Activated T-helper 2 cell treated with anti-CD3 and anti-CD28 coated beads, Interferon-gamma antibody, Interleukin-2, Interleukin-4, amounts not matched to agents 10 μg/mL and 5 μg/mL and 100 μg/mL, durations not matched to agents 14 hours and 24 hours and 36 hours (primary cell): Measurements from ENCODE around the gene NYAP1. TPM values are rescaled to one million over a fixed set of nuclear protein-coding genes. Genes with fewer than 3 reads are reported as not detected.

Experiments used
- DNase-seq: peaks from one replicate; pipeline ENCODE4 v3.0.0; 2021; ENCODE audit warnings: low spot score
- H3K27ac Mint-ChIP-seq: one replicate; pipeline ENCODE4 v1.8.0; 2021; ENCODE audit warnings: mixed read lengths
- H3K27me3 Mint-ChIP-seq: one replicate; pipeline ENCODE4 v1.8.0; 2021; ENCODE audit warnings: low read depth, mixed read lengths
- H3K36me3 Mint-ChIP-seq: one replicate; pipeline ENCODE4 v1.8.0; 2021; ENCODE audit warnings: low read depth, mixed read lengths
- H3K4me1 Mint-ChIP-seq: one replicate; pipeline ENCODE4 v1.8.0; 2021; ENCODE audit warnings: low read depth, mixed read lengths
- H3K4me3 Mint-ChIP-seq: one replicate; pipeline ENCODE4 v1.8.0; 2021; ENCODE audit warnings: low read depth, mild to moderate bottlenecking, moderate library complexity, mixed read lengths
- H3K9me3 Mint-ChIP-seq: one replicate; pipeline ENCODE4 v1.8.0; 2021; ENCODE audit warnings: mixed read lengths
- intact Hi-C: fragments of 100-400 bp; cut with micrococcal nuclease; formaldehyde crosslinking; loops from one replicate; pipeline ENCODE4 v1.15.1; 2023
- total RNA-seq: library from RNA; stranded (reverse); gene quantifications from 2 replicates; pipeline ENCODE4 v1.2.3, GENCODE V29; 2022

NYAP1 gene
- total RNA-seq, 1 donor from 2014 or later, result 0.27 TPM

- Mint-ChIP-seq H3K9me3 (no peaks in the 10 kb centered on the region), H3K36me3 (peaks cover 52% of the 10 kb centered on the region), H3K27ac (no peak overlapping the region), H3K4me1 (peaks cover 2% of the 10 kb centered on the region), H3K27me3 (no peaks in the 10 kb centered on the region), H3K4me3 (no peak overlapping the region)
- intact Hi-C loops, result no loop called here
- no peak for DNase-seq
Observed at GRCh38 chr7:100466653-100467605, 16.8 kb upstream of the NYAP1 start.

GRCh38 chr7:100467638-100468373 lies 15.9 kb upstream of the NYAP1 start:
- Mint-ChIP-seq H3K27me3 (no peaks in the 10 kb centered on the region), H3K4me3 (no peak overlapping the region), H3K9me3 (no peaks in the 10 kb centered on the region), H3K27ac (no peak overlapping the region), H3K36me3 (peaks cover 54% of the 10 kb centered on the region), H3K4me1 (peaks cover 2% of the 10 kb centered on the region)
- no peak for DNase-seq
- intact Hi-C loops, result no loop called here

GRCh38 chr7:100469227-100470044 lies 14.3 kb upstream of the NYAP1 start:
- peaks cover 58% of the 10 kb centered on the region for H3K36me3 Mint-ChIP-seq
- peaks cover 13% of the 10 kb centered on the region for H3K4me1 Mint-ChIP-seq
- intact Hi-C loops, result loop anchor here (1.0 to 10.0 kb wide), 2 partner anchors 90 to 205 kb away; partner anchors contain the start of gene GNB2
- DNase-seq, result peak; percentile 69
- no peak overlapping the region for H3K27ac Mint-ChIP-seq
- H3K9me3 Mint-ChIP-seq, result no peaks in the 10 kb centered on the region
- no peaks in the 10 kb centered on the region for H3K27me3 Mint-ChIP-seq
- no peak overlapping the region for H3K4me3 Mint-ChIP-seq

- Mint-ChIP-seq H3K36me3 (peaks cover 61% of the 10 kb centered on the region), H3K9me3 (no peaks in the 10 kb centered on the region), H3K27ac (peak overlapping the region; percentile 35), H3K27me3 (no peaks in the 10 kb centered on the region), H3K4me1 (peaks cover 22% of the 10 kb centered on the region), H3K4me3 (no peak overlapping the region)
- no peak for DNase-seq
- intact Hi-C loops, result loop anchor here (10.0 kb wide), 1 partner anchor 204 kb away; the partner anchor contains the start of gene GNB2
Observed at GRCh38 chr7:100471021-100471420, 12.7 kb upstream of the NYAP1 start.

GRCh38 chr7:100472121-100472851 lies 11.4 kb upstream of the NYAP1 start:
- Mint-ChIP-seq H3K36me3 (peaks cover 65% of the 10 kb centered on the region), H3K4me1 (peaks cover 28% of the 10 kb centered on the region), H3K27me3 (no peaks in the 10 kb centered on the region), H3K9me3 (no peaks in the 10 kb centered on the region), H3K27ac (no peak overlapping the region), H3K4me3 (no peak overlapping the region)
- DNase-seq, result no peak
- intact Hi-C loops, result loop anchor here (10.0 kb wide), 1 partner anchor 203 kb away; the partner anchor contains the start of gene GNB2

GRCh38 chr7:100472854-100473499 lies 10.8 kb upstream of the NYAP1 start:
- intact Hi-C loops, result loop anchor here (10.0 kb wide), 1 partner anchor 202 kb away; the partner anchor contains the start of gene GNB2

GRCh38 chr7:100475549-100475948 lies 8.2 kb upstream of the NYAP1 start:
- peaks cover 31% of the 10 kb centered on the region for H3K4me1 Mint-ChIP-seq
- H3K27ac Mint-ChIP-seq, result peak overlapping the region; percentile 73
- DNase-seq, result no peak
- peak overlapping the region; percentile 99 for H3K4me3 Mint-ChIP-seq
- intact Hi-C loops, result loop anchor here (10.0 kb wide), 1 partner anchor 199 kb away; the partner anchor contains the start of gene GNB2
- no peaks in the 10 kb centered on the region for H3K27me3 Mint-ChIP-seq
- no peaks in the 10 kb centered on the region for H3K9me3 Mint-ChIP-seq
- peaks cover 51% of the 10 kb centered on the region for H3K36me3 Mint-ChIP-seq

More at GRCh38 chr7:100472854-100473499, 10.8 kb upstream of the NYAP1 start:
- H3K36me3 Mint-ChIP-seq, result peaks cover 58% of the 10 kb centered on the region
- peaks cover 28% of the 10 kb centered on the region for H3K4me1 Mint-ChIP-seq
- H3K27me3 Mint-ChIP-seq, result no peaks in the 10 kb centered on the region
- DNase-seq, result no peak
- no peak overlapping the region for H3K27ac Mint-ChIP-seq
- no peak overlapping the region for H3K4me3 Mint-ChIP-seq
- H3K9me3 Mint-ChIP-seq, result no peaks in the 10 kb centered on the region

- peaks cover 29% of the 10 kb centered on the region for H3K4me1 Mint-ChIP-seq
- peaks cover 48% of the 10 kb centered on the region for H3K36me3 Mint-ChIP-seq
- intact Hi-C loops, result loop anchor here (10.0 kb wide), 1 partner anchor 199 kb away; the partner anchor contains the start of gene GNB2
- H3K9me3 Mint-ChIP-seq, result no peaks in the 10 kb centered on the region
- H3K27me3 Mint-ChIP-seq, result no peaks in the 10 kb centered on the region
- no peak for DNase-seq
- peak overlapping the region; percentile 73 for H3K27ac Mint-ChIP-seq
- H3K4me3 Mint-ChIP-seq, result peak overlapping the region; percentile 99
Observed at GRCh38 chr7:100476101-100476780, 7.5 kb upstream of the NYAP1 start.

- peak; percentile 32 for DNase-seq
- Mint-ChIP-seq H3K4me1 (peaks cover 29% of the 10 kb centered on the region), H3K27ac (peak overlapping the region; percentile 73)
Observed at GRCh38 chr7:100476903-100477870, 6.5 kb upstream of the NYAP1 start.

GRCh38 chr7:100477871-100478267 lies 5.9 kb upstream of the NYAP1 start:
- DNase-seq, result no peak
- Mint-ChIP-seq H3K4me3 (peak overlapping the region; percentile 99), H3K4me1 (peaks cover 32% of the 10 kb centered on the region), H3K27ac (peak overlapping the region; percentile 88), H3K36me3 (peaks cover 41% of the 10 kb centered on the region), H3K27me3 (no peaks in the 10 kb centered on the region), H3K9me3 (no peaks in the 10 kb centered on the region)
- intact Hi-C loops, result loop anchor here (2.0 to 10.0 kb wide), 4 partner anchors 61 to 197 kb away; partner anchors contain the start of genes AGFG2 and GNB2

More at GRCh38 chr7:100476903-100477870, 6.5 kb upstream of the NYAP1 start:
- H3K4me3 Mint-ChIP-seq, result peak overlapping the region; percentile 99
- peaks cover 44% of the 10 kb centered on the region for H3K36me3 Mint-ChIP-seq
- intact Hi-C loops, result loop anchor here (10.0 kb wide), 1 partner anchor 198 kb away; the partner anchor contains the start of gene GNB2
- H3K9me3 Mint-ChIP-seq, result no peaks in the 10 kb centered on the region
- H3K27me3 Mint-ChIP-seq, result no peaks in the 10 kb centered on the region
